ENCODE data around the gene PCTP. TPM values are rescaled to one million over a fixed set of nuclear protein-coding genes. Genes with fewer than 3 reads are reported as not detected.
A peak's percentile ranks its signal among the peaks of the same experiment; 100 is the strongest.

The PCTP gene
- total and polyA plus RNA-seq, 2 of the 4 experiments (the other 2 are of a cell fraction): 11.6 to 12.9 TPM

GRCh38 chr17:55729484-55729883 is 21.4 kb upstream of the PCTP start:
- intact Hi-C loops (cut with micrococcal nuclease): no loop called here
- no peak overlapping the region for H2BK120ac ChIP-seq (ENCODE audit: low read depth, low read length)
- H3K9ac ChIP-seq (ENCODE audit: low read depth, low read length): no peak overlapping the region
- H3K18ac ChIP-seq (ENCODE audit: low read depth, low read length): no peak overlapping the region
- H3K14ac ChIP-seq (replicated peaks; ENCODE audit: low read depth, low read length): no peak overlapping the region
- no peak overlapping the region for H3K4me3 ChIP-seq (ENCODE audit: insufficient read depth, low read depth, low read length)
- H4K5ac ChIP-seq (ENCODE audit: low read depth, low read length): no peak overlapping the region
- no peaks in the 10 kb centered on the region for H4K20me1 ChIP-seq (ENCODE audit: insufficient read depth, low read length)
- no TSS peak for BruUV-seq (replicated peaks)
- no peaks in the 10 kb centered on the region for H3K36me3 ChIP-seq (ENCODE audit: control insufficient read depth, insufficient read depth, low read length)
- no peak overlapping the region for H4K8ac ChIP-seq (ENCODE audit: low read depth in 2 of 2, low read length in 2 of 2)
- no peak overlapping the region for H3K56ac ChIP-seq (ENCODE audit: extremely low read depth, insufficient read depth, low read length)
- H2BK20ac ChIP-seq (ENCODE audit: low read depth, low read length): no peak overlapping the region
- no peak overlapping the region for H3K27ac ChIP-seq (ENCODE audit: insufficient read depth, low read length)
- peaks cover 25% of the 10 kb centered on the region for H3K4me1 ChIP-seq (ENCODE audit: control insufficient read depth, insufficient read depth, low read length)
- no peak overlapping the region for H2BK5ac ChIP-seq (ENCODE audit: low read depth, low read length, poor library complexity, severe bottlenecking)
- no peaks in the 10 kb centered on the region for H3K79me1 ChIP-seq (ENCODE audit: low read depth in 1 of 2, low read length in 2 of 2)
- in situ Hi-C loops (cut with MboI; ENCODE audit: low sequenced_read_pairs): no loop called here
- H3K4me2 ChIP-seq (ENCODE audit: low read depth, low read length): no peak overlapping the region
- no peaks in the 10 kb centered on the region for H3K9me3 ChIP-seq (ENCODE audit: control insufficient read depth, insufficient read depth, low read length)
- no peak overlapping the region for H2AK9ac ChIP-seq (replicated peaks; ENCODE audit: low read depth, low read length, poor library complexity)
- H3K9me1 ChIP-seq (ENCODE audit: insufficient read depth, low read length): peaks cover 7% of the 10 kb centered on the region
- CTCF ChIA-PET: interaction anchor here (1.0 to 1.1 kb wide), 2 partner anchors 12 kb away, joined by 3 to 5 read pairs; no protein-coding TSS in a partner anchor
- WGBS, 2 experiments (ENCODE audit: extremely low coverage in 2 of 2, insufficient read length in 1 of 2): no CpG with 5 or more reads among the region's 1 CpG
- H2BK15ac ChIP-seq (ENCODE audit: low read depth, low read length): no peak overlapping the region
- H2AK5ac ChIP-seq (ENCODE audit: low read depth, low read length): no peak overlapping the region
- 0 out of 2 replicates have a peak, but pooled peaks cover 1% of the 10 kb centered on the region for H3K27me3 ChIP-seq (ENCODE audit: control insufficient read depth, insufficient read depth, low read length)
- H4K91ac ChIP-seq (ENCODE audit: insufficient read depth, low read depth, low read length): no peak overlapping the region
- dilution Hi-C loops (cut with HindIII; ENCODE audit: low sequenced_read_pairs, unreplicated experiment): no loop called here
- TF ChIP-seq SMC3 (IDR thresholded peaks at IDR 0.05; ENCODE audit: low read depth, low read length) (no peak), MAFK (IDR thresholded peaks at IDR 0.05; ENCODE audit: low read depth, low read length) (peak; percentile 25; the same call in 1 of the 2 replicates), BHLHE40 (IDR thresholded peaks at IDR 0.05; ENCODE audit: low read depth, low read length) (no peak)
- ATAC-seq (ENCODE audit: low read depth) (no peak), DNase-seq (no peak)
- H3K23ac ChIP-seq (ENCODE audit: low read depth, low read length): no peak overlapping the region
- POLR2A ChIA-PET (ENCODE audit: unreplicated experiment): no interaction called here
- no peak overlapping the region for H2AFZ ChIP-seq (replicated peaks; ENCODE audit: low read length, poor library complexity)
- H3K4ac ChIP-seq (ENCODE audit: low read depth, low read length): no peak overlapping the region

All from IMR-90 (cell line).